GM18867 (cell line): Measurements from ENCODE around the gene CELF4.

ENCODE experiments used
- ATAC-seq: cut with Tn5 transposase; IDR thresholded peaks from one replicate; pipeline ENCODE4 v1.9.1; 2021; ENCODE audit warnings: mild to moderate bottlenecking, moderate library complexity; ENCODE audit not compliant: unreplicated experiment

The CELF4 gene

GRCh38 chr18:37447962-37448888 is 117.4 kb downstream of the CELF4 start:
- no peak for ATAC-seq

- no peak for ATAC-seq
These were observed 119.8 kb downstream of the CELF4 start for GRCh38 chr18:37445836-37446235.

GRCh38 chr18:37445368-37445767 is 120.2 kb downstream of the CELF4 start:
- ATAC-seq: no peak

- ATAC-seq: no peak
These were observed 122.1 kb downstream of the CELF4 start for GRCh38 chr18:37443325-37444055.

- ATAC-seq: no peak
These were observed 123.1 kb downstream of the CELF4 start for GRCh38 chr18:37442477-37442876.

GRCh38 chr18:37441821-37442220 is 123.8 kb downstream of the CELF4 start:
- no peak for ATAC-seq

GRCh38 chr18:37440206-37440605 is 125.4 kb downstream of the CELF4 start:
- ATAC-seq: no peak

GRCh38 chr18:37438417-37439180 is 127.0 kb downstream of the CELF4 start:
- ATAC-seq: no peak

- ATAC-seq: no peak
These were observed 129.6 kb downstream of the CELF4 start for GRCh38 chr18:37435996-37436395.

- no peak for ATAC-seq
These were observed 130.3 kb downstream of the CELF4 start for GRCh38 chr18:37435150-37435867.

GRCh38 chr18:37434161-37434860 is 131.3 kb downstream of the CELF4 start:
- ATAC-seq: no peak

GRCh38 chr18:37432436-37433195 is 133.0 kb downstream of the CELF4 start:
- no peak for ATAC-seq

GRCh38 chr18:37430357-37431076 is 135.1 kb downstream of the CELF4 start:
- ATAC-seq: no peak

- no peak for ATAC-seq
These were observed 135.8 kb downstream of the CELF4 start for GRCh38 chr18:37429791-37430190.

- ATAC-seq: no peak
These were observed 137.2 kb downstream of the CELF4 start for GRCh38 chr18:37428288-37428974.

- no peak for ATAC-seq
These were observed 139.0 kb downstream of the CELF4 start for GRCh38 chr18:37426586-37426985.

GRCh38 chr18:37425222-37425621 is 140.4 kb downstream of the CELF4 start:
- ATAC-seq: no peak

- no peak for ATAC-seq
These were observed 141.1 kb downstream of the CELF4 start for GRCh38 chr18:37424507-37424906.
